DND-41 (cell line): ENCODE results near the gene GADD45B.

ENCODE experiments used
- ATAC-seq: fragments of 200-7000 bp; cut with Tn5 transposase; 3 replicates; pipeline ENCODE4 v1.9.1; 2021; ENCODE audit warnings: low read depth; ENCODE audit not compliant: insufficient read depth
- DNase-seq: peaks from one replicate; pipeline ENCODE4 v3.0.0-alpha.2; 2020
- H2AFZ ChIP-seq: 2 replicates; pipeline ENCODE4 v1.6.0; 2012; ENCODE audit warnings: low read depth, low read length
- H3K27ac ChIP-seq: 2 replicates; pipeline ENCODE4 v1.5.1; 2012; ENCODE audit warnings: low read length, inconsistent platforms
- H3K27me3 ChIP-seq: fragments of 200-600 bp; sonication (generic); 2 replicates; pipeline ENCODE4 v1.6.0; 2012; ENCODE audit warnings: low read length, mild to moderate bottlenecking, inconsistent platforms; ENCODE audit not compliant: insufficient read depth, poor library complexity
- H3K36me3 ChIP-seq: 2 replicates; pipeline ENCODE4 v1.5.1; 2012; ENCODE audit warnings: low read length, inconsistent platforms; ENCODE audit not compliant: insufficient read depth
- H3K4me1 ChIP-seq: 2 replicates; pipeline ENCODE4 v1.5.1; 2012; ENCODE audit warnings: mild to moderate bottlenecking, low read length; ENCODE audit not compliant: insufficient read depth
- H3K4me2 ChIP-seq: 2 replicates; pipeline ENCODE4 v1.6.0; 2012; ENCODE audit warnings: mild to moderate bottlenecking, moderate library complexity, low read length, inconsistent platforms; ENCODE audit not compliant: insufficient read depth
- H3K4me3 ChIP-seq, 2 experiments: fragments of 200-600 bp in 1 of 2; shearing (Covaris generic) in 1 of 2; 2 replicates each; pipeline ENCODE4 v1.5.1; 2012 to 2016; ENCODE audit warnings: inconsistent platforms in 2 of 2, low read length in 2 of 2, mild to moderate bottlenecking in 2 of 2, low read depth in 1 of 2, moderate library complexity in 1 of 2
- H3K79me2 ChIP-seq: 2 replicates; pipeline ENCODE4 v1.6.0; 2012; ENCODE audit warnings: low read length, inconsistent platforms; ENCODE audit not compliant: insufficient read depth
- H3K9ac ChIP-seq: 2 replicates; pipeline ENCODE4 v1.6.0; 2012; ENCODE audit warnings: low read depth, mild to moderate bottlenecking, inconsistent platforms, low read length, moderate library complexity
- H3K9me3 ChIP-seq: 2 replicates; pipeline ENCODE4 v1.5.1; 2012; ENCODE audit warnings: low read length, moderate library complexity, mild to moderate bottlenecking, inconsistent platforms; ENCODE audit not compliant: insufficient read depth, severe bottlenecking
- H4K20me1 ChIP-seq: 2 replicates; pipeline ENCODE4 v1.6.0; 2012; ENCODE audit warnings: low read length; ENCODE audit not compliant: insufficient read depth
- EZH2 ChIP-seq: IDR thresholded peaks from 3 replicates; pipeline ENCODE4 v1.6.1; 2012; ENCODE audit warnings: borderline replicate concordance, low read depth, mild to moderate bottlenecking, moderate library complexity, low read length, inconsistent platforms; ENCODE audit not compliant: severe bottlenecking
- TF ChIP-seq, protein P1 (sequence below): IDR thresholded peaks from 2 replicates; pipeline ENCODE4 v1.5.1; 2012; ENCODE audit warnings: borderline replicate concordance, low read length, moderate library complexity, mild to moderate bottlenecking; ENCODE audit not compliant: poor library complexity, severe bottlenecking; ENCODE audit errors: extremely low read depth

Gene GADD45B

GRCh38 chr19:2444251-2445002 lies 31.5 kb upstream of the GADD45B start:
- ATAC-seq, result no peak
- H3K9ac ChIP-seq, result no peak overlapping the region
- no peak overlapping the region for H3K27ac ChIP-seq
- H3K4me2 ChIP-seq, result no peak overlapping the region
- no peak overlapping the region for H2AFZ ChIP-seq
- peaks cover 82% of the 10 kb centered on the region for H4K20me1 ChIP-seq
- no peak overlapping the region for H3K4me3 ChIP-seq
- H3K27me3 ChIP-seq, result no peaks in the 10 kb centered on the region
- no peaks in the 10 kb centered on the region for H3K9me3 ChIP-seq
- H3K4me1 ChIP-seq, result peaks cover 11% of the 10 kb centered on the region; the same call in 1 of the 2 replicates
- DNase-seq, result no peak
- peaks cover 75% of the 10 kb centered on the region for H3K36me3 ChIP-seq
- peaks cover 91% of the 10 kb centered on the region for H3K79me2 ChIP-seq
- no peak for TF ChIP-seq EZH2
- TF ChIP-seq, protein P1, sequence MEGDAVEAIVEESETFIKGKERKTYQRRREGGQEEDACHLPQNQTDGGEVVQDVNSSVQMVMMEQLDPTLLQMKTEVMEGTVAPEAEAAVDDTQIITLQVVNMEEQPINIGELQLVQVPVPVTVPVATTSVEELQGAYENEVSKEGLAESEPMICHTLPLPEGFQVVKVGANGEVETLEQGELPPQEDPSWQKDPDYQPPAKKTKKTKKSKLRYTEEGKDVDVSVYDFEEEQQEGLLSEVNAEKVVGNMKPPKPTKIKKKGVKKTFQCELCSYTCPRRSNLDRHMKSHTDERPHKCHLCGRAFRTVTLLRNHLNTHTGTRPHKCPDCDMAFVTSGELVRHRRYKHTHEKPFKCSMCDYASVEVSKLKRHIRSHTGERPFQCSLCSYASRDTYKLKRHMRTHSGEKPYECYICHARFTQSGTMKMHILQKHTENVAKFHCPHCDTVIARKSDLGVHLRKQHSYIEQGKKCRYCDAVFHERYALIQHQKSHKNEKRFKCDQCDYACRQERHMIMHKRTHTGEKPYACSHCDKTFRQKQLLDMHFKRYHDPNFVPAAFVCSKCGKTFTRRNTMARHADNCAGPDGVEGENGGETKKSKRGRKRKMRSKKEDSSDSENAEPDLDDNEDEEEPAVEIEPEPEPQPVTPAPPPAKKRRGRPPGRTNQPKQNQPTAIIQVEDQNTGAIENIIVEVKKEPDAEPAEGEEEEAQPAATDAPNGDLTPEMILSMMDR, result no peak

- H3K79me2 ChIP-seq, result peaks cover 93% of the 10 kb centered on the region
- H4K20me1 ChIP-seq, result peaks cover 82% of the 10 kb centered on the region
- TF ChIP-seq, protein P1, result no peak
- TF ChIP-seq EZH2, result no peak
- H3K9me3 ChIP-seq, result no peaks in the 10 kb centered on the region
- DNase-seq (peak; percentile 92), ATAC-seq (peak; percentile 95)
- no peak overlapping the region for H3K9ac ChIP-seq
- H3K4me3 ChIP-seq, result no peak overlapping the region
- no peak overlapping the region for H2AFZ ChIP-seq
- H3K4me1 ChIP-seq, result peaks cover 11% of the 10 kb centered on the region; the same call in 1 of the 2 replicates
- peak overlapping the region; percentile 31; the same call in 1 of the 2 replicates for H3K27ac ChIP-seq
- no peaks in the 10 kb centered on the region for H3K27me3 ChIP-seq
- H3K36me3 ChIP-seq, result peaks cover 79% of the 10 kb centered on the region
- H3K4me2 ChIP-seq, result no peak overlapping the region
These were observed 29.5 kb upstream of the GADD45B start for GRCh38 chr19:2446381-2446780.

DNA sequence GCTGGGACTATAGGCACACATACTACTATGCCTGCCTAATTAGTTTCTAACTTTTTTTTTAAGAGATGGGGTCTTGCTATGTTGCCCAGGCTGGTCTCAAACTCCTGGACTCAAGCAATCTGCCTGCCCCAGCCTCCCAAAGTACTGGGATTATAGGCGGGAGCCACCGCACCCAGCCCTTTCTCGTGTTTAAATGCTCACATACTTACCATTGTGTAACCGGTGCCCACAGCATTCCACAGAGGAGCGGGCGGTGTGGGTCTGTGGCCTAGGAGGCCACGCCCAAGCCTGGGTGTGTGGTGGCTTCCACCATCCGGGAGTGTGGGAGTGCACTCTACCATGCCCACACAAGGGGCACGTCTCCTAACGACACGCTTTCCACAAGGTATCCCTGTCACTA lies 26.9 kb upstream of the GADD45B start:
- no peak for DNase-seq
- H3K9me3 ChIP-seq, result no peaks in the 10 kb centered on the region
- no peak overlapping the region for H3K27ac ChIP-seq
- peaks cover 93% of the 10 kb centered on the region for H3K79me2 ChIP-seq
- peaks cover 74% of the 10 kb centered on the region for H3K36me3 ChIP-seq
- no peak for ATAC-seq
- H3K27me3 ChIP-seq, result no peaks in the 10 kb centered on the region
- no peak overlapping the region for H2AFZ ChIP-seq
- TF ChIP-seq, protein P1, result no peak
- TF ChIP-seq EZH2, result no peak
- peaks cover 18% of the 10 kb centered on the region; the same call in 1 of the 2 replicates for H3K4me1 ChIP-seq
- H3K9ac ChIP-seq, result no peak overlapping the region
- no peak overlapping the region for H3K4me3 ChIP-seq
- peaks cover 84% of the 10 kb centered on the region for H4K20me1 ChIP-seq
- no peak overlapping the region for H3K4me2 ChIP-seq
